ENCODE data around the gene TNFRSF21.

Gene TNFRSF21

GRCh38 chr6:47203938-47204611, 105.6 kb downstream of the TNFRSF21 start:
- no peak for DNase-seq

DNA sequence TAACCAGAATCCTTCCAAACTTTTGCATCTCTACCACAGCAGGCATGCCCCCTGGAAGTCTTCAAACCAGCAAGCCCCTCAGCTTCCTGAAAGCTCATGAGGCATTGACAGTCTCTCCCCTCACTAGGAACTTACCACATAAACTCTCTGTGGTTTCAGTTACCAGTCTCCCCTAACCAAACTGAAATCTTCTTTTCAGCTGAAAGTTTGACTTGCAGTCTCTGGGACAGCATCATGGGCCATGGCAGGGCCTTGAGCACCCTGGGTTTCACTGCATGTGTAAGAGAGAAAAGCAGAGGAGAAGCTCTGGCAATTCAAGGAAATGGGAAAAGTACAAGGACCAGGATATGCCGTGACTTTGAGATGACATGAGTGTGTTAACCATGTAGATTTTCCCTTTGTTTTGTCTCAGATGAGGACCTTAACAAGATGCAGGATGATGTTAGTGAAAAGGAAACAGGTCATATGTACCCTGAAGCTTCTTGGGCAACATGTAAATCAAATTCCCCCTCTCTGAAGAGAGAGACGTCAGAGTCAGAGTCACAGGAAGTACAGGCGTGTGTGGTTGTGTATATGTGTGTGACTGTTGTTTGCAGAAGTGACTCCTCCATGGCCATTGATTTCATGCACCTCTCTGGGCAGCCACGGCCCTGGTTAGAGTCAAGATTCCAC, 106.3 kb downstream of the TNFRSF21 start:
- DNase-seq = no peak

- no peak for DNase-seq
These were observed 107.0 kb downstream of the TNFRSF21 start for GRCh38 chr6:47202644-47203205.

- no peak for DNase-seq
These were observed 109.0 kb downstream of the TNFRSF21 start for GRCh38 chr6:47200536-47201334.

DNA sequence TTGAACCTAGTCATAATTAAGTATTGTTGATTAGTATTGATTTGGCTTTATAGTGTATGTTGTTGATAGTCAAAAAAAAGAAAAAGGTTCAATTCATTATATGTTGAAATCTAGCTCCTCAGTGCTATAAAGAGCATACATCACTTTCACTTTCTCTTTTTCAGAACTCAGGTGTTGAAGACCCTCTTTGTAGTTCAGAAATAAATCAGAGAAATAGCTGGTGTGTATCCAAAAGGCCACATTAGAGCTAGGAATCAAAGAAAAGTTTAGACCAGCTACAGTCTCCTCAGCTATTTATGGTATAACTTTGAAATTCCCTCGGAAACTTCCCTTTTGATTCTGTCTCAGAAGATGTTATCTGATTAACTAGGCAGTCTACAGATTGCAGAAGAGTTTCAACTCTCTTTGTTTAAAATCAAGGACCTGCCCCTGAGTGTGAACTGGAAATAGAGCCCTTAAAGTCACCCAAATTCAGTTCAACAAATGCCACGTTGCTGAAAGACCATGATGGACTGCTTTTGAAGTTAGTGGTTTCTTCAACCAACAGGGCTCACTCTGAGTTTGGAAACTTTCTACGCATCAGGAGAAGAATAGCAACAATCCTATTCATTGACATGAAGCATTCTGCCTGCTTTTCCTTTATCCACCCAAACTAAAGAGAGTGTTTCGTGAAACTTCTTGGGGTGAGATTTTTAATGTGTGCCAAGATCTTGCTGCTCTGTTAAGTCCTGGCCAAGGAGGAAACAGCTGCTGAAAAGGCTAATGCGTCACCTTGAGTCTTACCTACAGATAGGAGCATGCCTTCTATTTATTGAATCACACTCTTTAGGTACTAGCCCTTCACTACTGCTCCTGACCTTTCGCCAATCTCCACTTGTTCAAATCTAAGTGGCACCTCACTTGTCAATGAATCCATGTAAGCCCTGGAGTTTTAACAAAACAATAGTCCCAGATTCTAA, 111.7 kb downstream of the TNFRSF21 start:
- no peak for DNase-seq

GRCh38 chr6:47196113-47196512, 113.6 kb downstream of the TNFRSF21 start:
- no peak for DNase-seq

GRCh38 chr6:47195011-47195650, 114.6 kb downstream of the TNFRSF21 start:
- no peak for DNase-seq

DNA sequence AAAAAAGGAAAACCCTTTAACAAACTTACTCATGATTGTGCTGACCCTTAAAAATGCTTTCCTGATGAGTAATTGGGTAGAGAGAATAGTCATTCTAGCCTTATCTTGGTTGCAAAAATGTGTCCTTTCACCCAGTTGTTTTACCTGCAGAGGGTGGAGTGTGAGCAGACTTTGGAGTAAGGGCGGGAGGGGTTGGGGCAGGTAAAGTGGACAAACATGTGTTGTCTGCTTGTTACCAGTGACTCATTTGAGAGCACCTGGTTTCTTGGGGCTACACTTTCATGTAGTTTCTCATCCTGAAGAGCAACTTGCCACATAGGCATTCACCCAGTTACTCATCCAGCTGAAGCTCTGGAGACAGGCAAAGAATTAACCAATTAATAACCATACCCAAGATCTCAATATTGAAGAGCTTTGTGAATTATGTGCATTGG, 121.1 kb downstream of the TNFRSF21 start:
- DNase-seq = no peak

DNA sequence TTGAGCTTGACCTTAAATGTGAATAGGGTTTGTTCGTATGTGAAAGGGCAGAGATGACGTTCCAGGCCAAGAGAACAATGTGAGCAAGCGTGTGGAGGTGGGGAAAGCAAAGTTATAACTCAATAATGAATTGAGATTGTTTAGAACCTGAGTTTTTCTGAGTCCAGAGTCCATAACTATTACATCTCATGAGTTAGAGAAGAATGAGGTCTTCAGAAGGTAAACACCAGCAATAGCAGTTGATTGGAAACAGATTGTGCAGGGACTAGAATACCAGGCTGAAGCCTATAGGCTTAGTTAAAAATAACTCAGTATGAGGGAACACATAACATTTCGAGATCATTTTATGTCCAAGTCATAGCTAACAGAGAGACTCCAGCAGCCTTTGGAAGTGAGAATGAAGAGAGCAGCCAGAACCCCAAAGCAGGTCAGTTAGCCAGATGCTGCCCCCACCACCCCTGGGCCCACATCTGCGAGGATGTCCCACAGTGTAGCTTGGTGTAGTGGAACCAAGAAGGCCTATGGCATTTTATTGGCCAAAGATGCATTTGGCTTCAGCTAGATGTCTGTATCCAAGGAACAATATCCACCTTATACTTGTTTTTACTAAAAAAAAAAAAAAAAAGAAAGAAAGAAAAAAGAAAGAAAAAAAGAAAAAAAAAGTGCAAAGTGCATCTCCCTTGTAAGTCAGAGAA, 121.7 kb downstream of the TNFRSF21 start:
- DNase-seq = no peak

DNA sequence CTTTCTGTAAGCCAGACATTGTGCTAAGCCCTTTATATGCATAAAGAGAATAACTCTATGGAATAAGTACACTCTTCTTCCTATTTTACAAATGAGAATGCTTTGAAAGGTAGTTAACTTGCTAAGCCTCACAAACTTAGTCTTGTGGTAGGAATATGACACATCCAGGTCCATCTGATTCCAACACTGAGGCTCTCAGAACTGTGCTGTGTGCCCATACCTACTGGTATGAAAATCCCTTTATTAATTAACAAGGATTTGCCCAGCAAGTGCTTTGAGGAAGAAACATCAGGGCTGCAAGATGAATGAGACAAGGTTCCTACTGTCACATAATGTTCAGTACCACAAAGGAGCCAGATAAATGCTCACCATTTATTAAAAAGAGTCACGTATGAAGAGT, 122.6 kb downstream of the TNFRSF21 start:
- DNase-seq = no peak

GRCh38 chr6:47182291-47182957, 127.3 kb downstream of the TNFRSF21 start:
- no peak for DNase-seq

DNA sequence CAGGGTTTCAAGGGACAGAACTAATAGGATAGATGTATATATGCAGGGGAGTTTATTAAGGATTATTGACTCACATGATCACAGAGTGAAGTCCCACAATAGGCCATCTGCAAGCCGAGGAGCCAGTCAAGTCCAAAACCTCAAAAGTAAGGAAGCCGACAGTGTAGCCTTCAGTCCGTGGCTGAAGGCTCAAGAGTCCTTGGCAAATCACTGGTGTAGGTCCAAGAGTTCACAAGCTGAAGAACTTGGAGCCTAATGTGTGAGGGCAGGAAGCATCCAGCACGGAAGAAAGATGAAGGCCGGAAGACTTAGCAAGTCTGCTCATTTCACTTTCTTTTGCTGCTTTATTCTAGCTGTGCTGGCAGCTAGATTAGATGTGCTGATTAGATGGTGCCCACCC, 128.0 kb downstream of the TNFRSF21 start:
- no peak for DNase-seq
